K562 (cell line): ENCODE measurements around the gene MPPED2. TPM values are rescaled to one million over a fixed set of nuclear protein-coding genes. Genes with fewer than 3 reads are reported as not detected.

ENCODE experiments used
- ATAC-seq: fragments of 200-7000 bp; cut with Tn5 transposase; 3 replicates; pipeline ENCODE4 v1.9.1; 2020; ENCODE audit warnings: moderate library complexity
- BruUV-seq: library from RNA; stranded (reverse); fragments of 400-500 nt; replicated peaks from 2 replicates; lab custom pipeline; 2021; lab: Mats Ljungman, UMichigan
- CTCF ChIA-PET: fragments of 300-600 bp; formaldehyde crosslinking; extraction: SDS; loops from one replicate; lab custom pipeline; 2021; ENCODE audit warnings: low intra/inter-chr PET ratio; lab: Yijun Ruan, JAX
- POLR2A ChIA-PET: fragments of 300-600, 350-650 bp; sonication (Branson Sonifier 250); formaldehyde crosslinking; extraction: SDS; loops from one replicate; lab custom pipeline; 2021; ENCODE audit warnings: antibody characterized with exemption, inconsistent platforms; lab: Yijun Ruan, JAX
- DNase-seq, 4 experiments: peaks; one replicate each; pipeline versions ENCODE4 v3.0.0 to v3.0.0-alpha.2; 2011 to 2018; ENCODE audit warnings: low spot score in 3 of 4, mixed read lengths in 3 of 4; ENCODE audit errors: extremely low read depth in 1 of 4
- FAIRE-seq: peaks from 2 replicates; lab custom pipeline; 2011; peaks lifted over from hg19 to GRCh38; lab: Jason Lieb, UNC
- H2AFZ ChIP-seq: 2 replicates; pipeline ENCODE4 v1.6.0; 2011; ENCODE audit warnings: low read depth, low read length, control low read depth, inconsistent platforms
- H3K27ac ChIP-seq: fragments of 200-600 bp; 3 replicates; pipeline ENCODE4 v1.8.0; 2011; ENCODE audit warnings: low read depth, mild to moderate bottlenecking, control low read depth, inconsistent platforms, low read length, moderate library complexity, mixed read lengths; ENCODE audit errors: extremely low read depth
- H3K27me3 ChIP-seq, 2 experiments: fragments of 300-600 bp in 1 of 2; 2 replicates in 1 of 2; 3 replicates in 1 of 2; pipeline versions ENCODE4 v1.6.0 to v1.8.0; 2011; ENCODE audit warnings: inconsistent platforms in 2 of 2, low read length in 2 of 2, mild to moderate bottlenecking in 1 of 2, mixed read lengths in 1 of 2, moderate library complexity in 1 of 2; ENCODE audit not compliant: control insufficient read depth in 2 of 2, insufficient read depth in 2 of 2
- H3K36me3 ChIP-seq: fragments of 300-600 bp; 3 replicates; pipeline ENCODE4 v1.8.0; 2011; ENCODE audit warnings: mild to moderate bottlenecking, low read length, inconsistent platforms; ENCODE audit not compliant: control insufficient read depth, insufficient read depth
- H3K4me1 ChIP-seq, 2 experiments: fragments of 200-600 bp in 1 of 2; replicated peaks in 1 of 2; 2 replicates in 1 of 2; 3 replicates in 1 of 2; pipeline versions ENCODE4 v1.5.1 to v1.8.0; 2011; ENCODE audit warnings: inconsistent platforms in 2 of 2, low read length in 2 of 2, mild to moderate bottlenecking in 1 of 2, mixed read lengths in 1 of 2, moderate library complexity in 1 of 2; ENCODE audit not compliant: control insufficient read depth in 2 of 2, insufficient read depth in 2 of 2
- H3K4me2 ChIP-seq: 2 replicates; pipeline ENCODE4 v1.6.1; 2011; ENCODE audit warnings: low read length, control low read depth, inconsistent platforms, mixed read lengths; ENCODE audit not compliant: insufficient read depth
- H3K4me3 ChIP-seq: fragments of 200-600 bp; sonication (generic), shearing (Covaris generic); 2 replicates; pipeline ENCODE4 v1.5.1; 2016; ENCODE audit warnings: control low read depth, inconsistent platforms
- H3K79me2 ChIP-seq: fragments of 200-600 bp; 3 replicates; pipeline ENCODE4 v1.8.0; 2011; ENCODE audit warnings: low read length, inconsistent platforms; ENCODE audit not compliant: control insufficient read depth, insufficient read depth
- H3K9ac ChIP-seq, 2 experiments: 2 replicates each; pipeline versions ENCODE4 v1.6.0 to v1.6.1; 2011; ENCODE audit warnings: low read depth in 2 of 2, low read length in 2 of 2, control low read depth in 1 of 2, inconsistent platforms in 1 of 2, mild to moderate bottlenecking in 1 of 2, mixed read lengths in 1 of 2; ENCODE audit not compliant: insufficient read depth in 1 of 2
- H3K9me1 ChIP-seq: one replicate; pipeline ENCODE4 v1.6.0; 2011; ENCODE audit warnings: inconsistent platforms, mild to moderate bottlenecking, low read length, moderate library complexity; ENCODE audit not compliant: control insufficient read depth, insufficient read depth
- H3K9me3 ChIP-seq: replicated peaks from 2 replicates; pipeline ENCODE4 v1.5.1; 2011; ENCODE audit warnings: low read depth, low read length, inconsistent platforms; ENCODE audit not compliant: control insufficient read depth, insufficient read depth
- H4K20me1 ChIP-seq: replicated peaks from 2 replicates; pipeline ENCODE4 v1.6.1; 2011; ENCODE audit warnings: low read length, inconsistent platforms, mixed read lengths; ENCODE audit not compliant: control insufficient read depth, insufficient read depth
- BRD4 ChIP-seq: fragments of 200-600 bp; sonication (generic); IDR thresholded peaks from 2 replicates; pipeline ENCODE4 v1.6.1; 2017; ENCODE audit warnings: inconsistent platforms
- CHD2 ChIP-seq: IDR thresholded peaks from 2 replicates; pipeline ENCODE4 v1.6.1; 2011; ENCODE audit warnings: low read depth, low read length
- E4F1 ChIP-seq: fragments of 250-450 bp; sonication (Bioruptor Pico); IDR thresholded peaks from 2 replicates; pipeline ENCODE4 v1.5.0; 2021; ENCODE audit warnings: mild to moderate bottlenecking, borderline replicate concordance
- HDAC8 ChIP-seq: fragments of 450-650 bp; IDR thresholded peaks from 2 replicates; pipeline ENCODE4 v1.6.1; 2016; ENCODE audit warnings: mild to moderate bottlenecking, missing genetic modification characterization, moderate library complexity, missing compliant biosample characterization
- MAX ChIP-seq: sonication (generic); formaldehyde crosslinking; IDR thresholded peaks from 2 replicates; pipeline ENCODE4 v1.9.0; 2022; ENCODE audit warnings: mild to moderate bottlenecking, missing genetic modification reagents
- THRB ChIP-seq: fragments of 450-650 bp; formaldehyde crosslinking; conservative IDR thresholded peaks from 2 replicates; pipeline ENCODE4 v1.4.0; 2022; ENCODE audit warnings: mild to moderate bottlenecking, missing genetic modification characterization
- ZFPM2 ChIP-seq: fragments of 250-450 bp; sonication (Bioruptor Pico); IDR thresholded peaks from 2 replicates; pipeline ENCODE4 v1.5.1; 2022; ENCODE audit warnings: mild to moderate bottlenecking
- WGBS: fragments of 100-300 bp; shearing (Covaris generic); methylation state at CpG from one replicate; pipeline ENCODE4 v1.1.6; 2016; ENCODE audit warnings: low coverage, mixed read lengths; ENCODE audit not compliant: insufficient coverage; ENCODE audit errors: missing lambda C conversion rate; 5-methylcytosine and 5-hydroxymethylcytosine counted together
- in situ Hi-C: fragments of 300-500 bp; cut with MboI; formaldehyde crosslinking; loops from 4 replicates; pipeline ENCODE4 v1.15.0; 2018; ENCODE audit warnings: inconsistent platforms, mixed read lengths
- intact Hi-C: fragments of 100-400 bp; cut with micrococcal nuclease; formaldehyde crosslinking; loops from 2 replicates; pipeline ENCODE4 v1.14.2; 2022
- polyA plus RNA-seq, 8 experiments: library from polyadenylated mRNA; depleted of rRNA in 4 of 8; stranded (reverse) in 5 of 8; unstranded in 3 of 8; fragments of >200 nt; fragmentation: Nextera tagmentation in 2 of 8; fragmentation: Illumina TruSeq in 1 of 8; extraction: Ambion mirVana in 2 of 8; extraction: Trizol in 1 of 8; gene quantifications; 2 replicates each; pipeline versions ENCODE4 v1.2.1 to v1.2.3, GENCODE V29; 2011 to 2014; ENCODE audit warnings: inconsistent platforms in 1 of 8, missing spikeins in 1 of 8
- total RNA-seq, 7 experiments: library from RNA; depleted of rRNA in 6 of 7; stranded (reverse); fragments of >200 nt in 6 of 7; fragmentation: Illumina TruSeq in 2 of 7; extraction: Trizol in 2 of 7; gene quantifications; 2 replicates each; pipeline versions ENCODE4 v1.2.1 to v1.2.3, GENCODE V29; 2011 to 2021; ENCODE audit warnings: low replicate concordance in 1 of 7

Gene MPPED2
- total and polyA plus RNA-seq, 9 of the 15 experiments (the other 6 are each of a cell fraction or from before 2014, with no cell fraction given) = not detected

- no TSS peak for BruUV-seq
- FAIRE-seq = no peak
- Histone ChIP-seq H3K9me1 (no peaks in the 10 kb centered on the region), H4K20me1 (no peaks in the 10 kb centered on the region), H3K4me2 (no peak overlapping the region), H2AFZ (no peak overlapping the region), H3K4me1 (no peaks in the 10 kb centered on the region), H3K79me2 (no peaks in the 10 kb centered on the region), H3K36me3 (no peaks in the 10 kb centered on the region), H3K9me3 (no peaks in the 10 kb centered on the region), H3K27ac (no peak overlapping the region), H3K27me3 (no peaks in the 10 kb centered on the region), H3K4me3 (no peak overlapping the region), H3K9ac (no peak overlapping the region)
- WGBS = 0% methylated on average over 2 of the region's 2 CpGs
- ATAC-seq = no peak
- no peak for DNase-seq
- intact Hi-C loops = no loop called here
- CTCF ChIA-PET = no interaction called here
- POLR2A ChIA-PET = no interaction called here
- in situ Hi-C loops = no loop called here
- TF ChIP-seq E4F1 (CRISPR knock-in tag) (no peak), ZFPM2 (no peak), HDAC8 (no peak), THRB (CRISPR knock-in tag) (no peak), CHD2 (no peak), BRD4 (no peak), MAX (CRISPR knock-in tag) (no peak)
Observed at GRCh38 chr11:30455025-30455424, 131.1 kb downstream of the MPPED2 start.
